Testis (tissue), 3 donors: ENCODE results near the gene SPON1. TPM values are rescaled to one million over a fixed set of nuclear protein-coding genes. Genes with fewer than 3 reads are reported as not detected.

ENCODE experiments used
- DNase-seq: peaks from one replicate; pipeline ENCODE4 v3.0.0-alpha.2; 2019
- H3K27ac ChIP-seq, 2 donors: fragments of 200-600 bp; sonication (generic); one replicate each; pipeline ENCODE4 v1.5.1; 2019
- H3K27me3 ChIP-seq: fragments of 200-600 bp; sonication (generic); one replicate; pipeline ENCODE4 v1.5.1; 2019
- H3K36me3 ChIP-seq: fragments of 200-600 bp; sonication (generic); one replicate; pipeline ENCODE4 v1.5.1; 2017; ENCODE audit warnings: low read depth; ENCODE audit errors: missing control alignments
- H3K4me1 ChIP-seq: fragments of 200-600 bp; sonication (generic); one replicate; pipeline ENCODE4 v1.5.1; 2019
- H3K4me3 ChIP-seq, 2 donors: fragments of 200-600 bp; sonication (generic); one replicate each; pipeline ENCODE4 v1.5.1; 2017 to 2019
- H3K9me3 ChIP-seq: fragments of 200-600 bp; sonication (generic); one replicate; pipeline ENCODE4 v1.5.1; 2017
- CTCF ChIP-seq, 3 experiments: fragments of 450-650 bp in 2 of 3; fragments of 200-600 bp in 1 of 3; sonication (generic) in 1 of 3; IDR thresholded peaks; one replicate each; pipeline ENCODE4 v1.5.1; 2016 to 2019; ENCODE audit warnings: antibody characterized with exemption in 3 of 3, mild to moderate bottlenecking in 2 of 3, moderate library complexity in 1 of 3
- POLR2A ChIP-seq: fragments of 450-650 bp; IDR thresholded peaks from one replicate; pipeline ENCODE4 v1.6.1; 2017; ENCODE audit warnings: antibody characterized with exemption, mild to moderate bottlenecking, moderate library complexity
- WGBS, 2 donors: methylation state at CpG; one replicate each; pipeline ENCODE4 v1.1.5; 2018; 5-methylcytosine and 5-hydroxymethylcytosine counted together
- intact Hi-C: fragments of 100-400 bp; cut with DNase I; formaldehyde crosslinking; loops from one replicate; pipeline ENCODE4 v1.15.1; 2023; ENCODE audit warnings: low total_unique reads
- polyA plus RNA-seq: library from polyadenylated mRNA; stranded (reverse); fragments of 350-450 nt; fragmentation: Illumina TruSeq; extraction: RNeasy Lipid Tissue Mini Kit (QIAGEN cat#74804); gene quantifications from one replicate; pipeline ENCODE4 v1.2.3, GENCODE V29; 2014; ENCODE audit warnings: low read depth, low replicate concordance; ENCODE audit not compliant: insufficient read depth
- total RNA-seq, 2 donors: library from RNA; depleted of rRNA; stranded (reverse); fragments of >200 nt; gene quantifications; one replicate each; pipeline ENCODE4 v1.2.3, GENCODE V29; 2016

SPON1 gene
- total and polyA plus RNA-seq, 3 donors from 2014 or later: 6.9 to 11.9 (median 7.6) TPM

- no peaks in the 10 kb centered on the region for H3K4me1 ChIP-seq
- intact Hi-C loops: no loop called here
- H3K27ac ChIP-seq: no peak overlapping the region
- H3K36me3 ChIP-seq: no peaks in the 10 kb centered on the region
- no peak overlapping the region for H3K4me3 ChIP-seq
- TF ChIP-seq CTCF (IDR thresholded peaks at IDR 0.05) (no peak), POLR2A (no peak)
- no peaks in the 10 kb centered on the region for H3K9me3 ChIP-seq
- no peak for DNase-seq
- H3K27me3 ChIP-seq: no peaks in the 10 kb centered on the region
- 83 to 95% methylated on average over 13 of the region's 13 CpGs for WGBS, 2 donors
Measured at GRCh38 chr11:14254533-14255237, 292.2 kb downstream of the SPON1 start.

- Histone ChIP-seq H3K27ac (no peak overlapping the region), H3K4me1 (no peaks in the 10 kb centered on the region), H3K4me3 (no peak overlapping the region), H3K27me3 (no peaks in the 10 kb centered on the region), H3K9me3 (no peaks in the 10 kb centered on the region), H3K36me3 (no peaks in the 10 kb centered on the region)
- DNase-seq: no peak
- intact Hi-C loops: no loop called here
- TF ChIP-seq POLR2A (no peak), CTCF (IDR thresholded peaks at IDR 0.05) (no peak)
- WGBS, 2 donors: 21 to 25% methylated on average over 2 of the region's 2 CpGs
Measured at GRCh38 chr11:14255238-14255534, 292.7 kb downstream of the SPON1 start.

GRCh38 chr11:14258221-14258935, 295.9 kb downstream of the SPON1 start:
- WGBS, 2 donors: 62% methylated on average over 6 of the region's 6 CpGs
- Histone ChIP-seq H3K4me3 (no peak overlapping the region), H3K36me3 (no peaks in the 10 kb centered on the region), H3K9me3 (no peaks in the 10 kb centered on the region), H3K4me1 (no peaks in the 10 kb centered on the region), H3K27me3 (no peaks in the 10 kb centered on the region), H3K27ac (no peak overlapping the region)
- TF ChIP-seq POLR2A (no peak), CTCF (IDR thresholded peaks at IDR 0.05) (no peak)
- intact Hi-C loops: no loop called here
- DNase-seq: no peak

- TF ChIP-seq POLR2A: no peak
- TF ChIP-seq CTCF (IDR thresholded peaks at IDR 0.05): no peak
- Histone ChIP-seq H3K36me3 (no peaks in the 10 kb centered on the region), H3K27ac (no peak overlapping the region), H3K27me3 (no peaks in the 10 kb centered on the region), H3K4me1 (no peaks in the 10 kb centered on the region), H3K9me3 (no peaks in the 10 kb centered on the region), H3K4me3 (no peak overlapping the region)
- WGBS, 2 donors: 52 to 63% methylated on average over 37 to 38 of the region's 38 CpGs
- DNase-seq: no peak
- intact Hi-C loops: no loop called here
Measured at GRCh38 chr11:14259186-14259784, 296.8 kb downstream of the SPON1 start.
